MCF 10A (cell line): ENCODE results near the gene TOMM40. TPM values are rescaled to one million over a fixed set of nuclear protein-coding genes. Genes with fewer than 3 reads are reported as not detected.

Experiments used
- Bru-seq: library from RNA; stranded (reverse); fragments of 400-500 nt; gene quantifications from one replicate; lab custom pipeline; 2021; lab: Mats Ljungman, UMichigan
- BruChase-seq, 2 experiments: library from RNA; stranded (reverse); fragments of 400-500 nt; gene quantifications; one replicate each; lab custom pipeline; 2021; lab: Mats Ljungman, UMichigan
- BruUV-seq: library from RNA; stranded (reverse); fragments of 400-500 nt; replicated peaks from 2 replicates; lab custom pipeline; 2021; lab: Mats Ljungman, UMichigan
- CTCF ChIA-PET: fragments of 300-600 bp; sonication (Branson Sonifier 250); formaldehyde crosslinking; extraction: SDS; loops from one replicate; lab custom pipeline; 2021; ENCODE audit warnings: antibody characterized with exemption, inconsistent platforms; lab: Yijun Ruan, JAX
- POLR2A ChIA-PET: fragments of 300-600, 350-650 bp; sonication (Branson Sonifier 250); formaldehyde crosslinking; extraction: SDS; loops from one replicate; lab custom pipeline; 2020; ENCODE audit warnings: antibody characterized with exemption, inconsistent platforms; lab: Yijun Ruan, JAX
- DNase-seq: peaks from one replicate; pipeline ENCODE4 v3.0.0-alpha.2; 2018; ENCODE audit not compliant: unreplicated experiment
- H3K27ac Mint-ChIP-seq: one replicate; pipeline ENCODE4 v1.8.0; 2022; ENCODE audit warnings: mild to moderate bottlenecking, low read depth, mixed read lengths; ENCODE audit not compliant: unreplicated experiment
- H3K27me3 Mint-ChIP-seq: one replicate; pipeline ENCODE4 v1.8.0; 2022; ENCODE audit warnings: mixed read lengths; ENCODE audit not compliant: insufficient read depth, unreplicated experiment
- H3K36me3 Mint-ChIP-seq: one replicate; pipeline ENCODE4 v1.8.0; 2022; ENCODE audit warnings: mild to moderate bottlenecking, moderate library complexity, mixed read lengths; ENCODE audit not compliant: insufficient read depth, unreplicated experiment
- H3K4me1 Mint-ChIP-seq: one replicate; pipeline ENCODE4 v1.8.0; 2022; ENCODE audit warnings: mixed read lengths; ENCODE audit not compliant: insufficient read depth, unreplicated experiment
- H3K4me3 Mint-ChIP-seq: one replicate; pipeline ENCODE4 v1.8.0; 2022; ENCODE audit warnings: mild to moderate bottlenecking, moderate library complexity, mixed read lengths; ENCODE audit not compliant: unreplicated experiment
- H3K9me3 Mint-ChIP-seq: one replicate; pipeline ENCODE4 v1.8.0; 2022; ENCODE audit warnings: mixed read lengths; ENCODE audit not compliant: unreplicated experiment
- intact Hi-C: fragments of 100-400 bp; cut with micrococcal nuclease; formaldehyde crosslinking; loops from 2 replicates; pipeline ENCODE4 v1.14.1; 2022
- long read RNA-seq: library from polyadenylated mRNA; stranded (forward); transcript quantifications from one replicate; pipeline ENCODE4 v2.0.0, GENCODE V29; 2022
- total RNA-seq: library from RNA; stranded (reverse); gene quantifications from 2 replicates; pipeline ENCODE4 v1.2.3, GENCODE V29; 2022
- TF ChIP-seq, protein P1 (sequence below): fragments of 200-600 bp; IDR thresholded peaks from one replicate; pipeline ENCODE4 v1.8.0; 2022; ENCODE audit warnings: antibody characterized with exemption, mild to moderate bottlenecking; ENCODE audit not compliant: unreplicated experiment

Gene TOMM40
- 69.7 and 114 TPM in 2 replicates for total RNA-seq
- Bru-seq, nascent RNA: percentile 73 among the genes with signal in this experiment
- percentile 83 among the genes with signal in this experiment for BruChase-seq, experiment 1, labeled RNA remaining after a 6-hour chase
- percentile 70 among the genes with signal in this experiment for BruChase-seq, experiment 2, labeled RNA remaining after a 2-hour chase
- long read RNA-seq, transcript TOMM40-203 (9 exons, 1,725 nt): minor isoform, 47 of 471 reads
- long read RNA-seq, transcript TOMM40-201 (10 exons, 1,707 nt): minor isoform, 67 of 471 reads
- long read RNA-seq, transcript TOMM40-202 (10 exons, 1,709 nt): major isoform, 332 of 471 reads
- long read RNA-seq, partial matches to known transcripts: 8 of 471 reads
- long read RNA-seq, other reads (novel, unspliced or antisense): 17 of 471 reads

DNA sequence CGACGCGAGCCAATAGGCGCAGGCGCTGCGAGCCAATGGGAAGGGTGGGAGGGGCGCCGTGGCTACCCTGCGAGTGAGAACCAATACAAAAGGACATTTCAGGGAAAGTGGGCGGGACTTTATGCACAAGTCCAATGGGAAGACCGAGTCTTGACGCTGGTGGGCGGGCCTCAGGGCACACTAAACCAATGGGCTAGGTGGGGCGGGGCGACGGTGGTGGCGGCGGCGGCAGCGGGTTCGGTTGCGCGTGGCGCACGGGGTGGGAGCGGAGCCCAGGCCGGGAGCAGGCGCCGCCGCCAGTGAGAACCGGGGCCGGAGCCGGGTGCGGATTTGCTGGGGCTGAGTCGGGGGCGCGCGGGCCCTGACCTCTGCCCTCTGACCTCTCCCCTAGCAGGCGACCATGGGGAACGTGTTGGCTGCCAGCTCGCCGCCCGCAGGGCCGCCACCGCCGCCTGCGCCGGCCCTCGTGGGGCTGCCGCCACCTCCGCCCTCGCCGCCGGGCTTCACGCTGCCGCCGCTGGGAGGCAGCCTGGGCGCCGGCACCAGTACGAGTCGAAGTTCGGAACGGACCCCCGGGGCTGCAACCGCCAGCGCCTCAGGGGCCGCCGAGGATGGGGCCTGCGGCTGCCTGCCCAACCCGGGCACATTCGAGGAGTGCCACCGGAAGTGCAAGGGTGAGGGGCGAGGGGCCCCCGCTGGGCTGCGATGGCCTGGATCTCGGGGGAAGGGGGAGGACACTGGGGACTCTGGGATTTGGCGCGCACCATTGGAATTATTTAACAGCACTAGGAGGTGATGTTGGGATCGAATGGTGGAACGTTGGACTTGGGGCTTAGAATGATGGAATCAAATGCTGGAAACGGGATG is at the start of gene TOMM40:
Gene TOMM40 (plus strand): TSS at position 239 of the 867 bp plus-strand sequence. CDS start 162 bp downstream, at position 401.
- TF ChIP-seq, protein P1, sequence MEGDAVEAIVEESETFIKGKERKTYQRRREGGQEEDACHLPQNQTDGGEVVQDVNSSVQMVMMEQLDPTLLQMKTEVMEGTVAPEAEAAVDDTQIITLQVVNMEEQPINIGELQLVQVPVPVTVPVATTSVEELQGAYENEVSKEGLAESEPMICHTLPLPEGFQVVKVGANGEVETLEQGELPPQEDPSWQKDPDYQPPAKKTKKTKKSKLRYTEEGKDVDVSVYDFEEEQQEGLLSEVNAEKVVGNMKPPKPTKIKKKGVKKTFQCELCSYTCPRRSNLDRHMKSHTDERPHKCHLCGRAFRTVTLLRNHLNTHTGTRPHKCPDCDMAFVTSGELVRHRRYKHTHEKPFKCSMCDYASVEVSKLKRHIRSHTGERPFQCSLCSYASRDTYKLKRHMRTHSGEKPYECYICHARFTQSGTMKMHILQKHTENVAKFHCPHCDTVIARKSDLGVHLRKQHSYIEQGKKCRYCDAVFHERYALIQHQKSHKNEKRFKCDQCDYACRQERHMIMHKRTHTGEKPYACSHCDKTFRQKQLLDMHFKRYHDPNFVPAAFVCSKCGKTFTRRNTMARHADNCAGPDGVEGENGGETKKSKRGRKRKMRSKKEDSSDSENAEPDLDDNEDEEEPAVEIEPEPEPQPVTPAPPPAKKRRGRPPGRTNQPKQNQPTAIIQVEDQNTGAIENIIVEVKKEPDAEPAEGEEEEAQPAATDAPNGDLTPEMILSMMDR: no peak
- ChIA-PET CTCF (interaction anchor here (0.7 to 2.5 kb wide), 4 partner anchors 13 to 121 kb away, joined by 3 to 16 read pairs (median 4); no protein-coding TSS in a partner anchor), POLR2A (interaction anchor here (0.6 to 1.9 kb wide), 11 partner anchors 17 to 578 kb away, joined by 3 to 17 read pairs (median 4); partner anchors contain the start of genes CLPTM1 and NECTIN2)
- Mint-ChIP-seq H3K27ac (peak within 1 kb of the TSS; percentile 70), H3K36me3 (peaks cover 38% of the 10 kb centered on the region), H3K4me1 (peaks cover 25% of the 10 kb centered on the region), H3K4me3 (peak within 1 kb of the TSS; percentile 74), H3K27me3 (no peaks in the 10 kb centered on the region), H3K9me3 (no peaks in the 10 kb centered on the region)
- intact Hi-C loops: no loop called here
- peak; percentile 100 for DNase-seq
- no TSS peak for BruUV-seq

DNA sequence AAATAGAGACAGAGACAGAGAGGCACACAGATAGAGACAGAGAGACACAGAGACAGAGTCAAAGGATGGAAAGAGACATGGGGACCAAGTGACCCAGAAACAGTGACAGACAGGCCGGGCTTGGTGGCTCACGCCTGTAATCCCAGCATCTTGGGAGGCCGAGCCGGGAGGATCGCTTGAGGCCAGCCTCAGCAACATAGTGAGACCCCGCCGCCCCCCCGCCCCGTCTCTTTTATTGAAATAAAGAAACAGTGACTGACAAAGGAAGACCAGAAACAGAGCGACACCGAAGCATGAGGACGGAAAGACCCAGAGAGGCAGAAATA is 45.8 kb upstream of the TOMM40 start:
- intact Hi-C loops: loop anchor here (1.0 to 5.0 kb wide), 4 partner anchors 44 to 268 kb away; no protein-coding TSS in a partner anchor
- Mint-ChIP-seq H3K36me3 (no peaks in the 10 kb centered on the region), H3K27me3 (no peaks in the 10 kb centered on the region), H3K4me1 (peaks cover 27% of the 10 kb centered on the region), H3K4me3 (peak overlapping the region; percentile 84), H3K27ac (peak overlapping the region; percentile 29), H3K9me3 (no peaks in the 10 kb centered on the region)
- TF ChIP-seq, protein P1: no peak
- ChIA-PET POLR2A (interaction anchor here (0.8 to 1.4 kb wide), 3 partner anchors 38 to 197 kb away, joined by 3 to 8 read pairs (median 4); no protein-coding TSS in a partner anchor), CTCF (interaction anchor here (0.6 to 1.0 kb wide), 4 partner anchors 13 to 1534 kb away, joined by 3 to 4 read pairs (median 4); no protein-coding TSS in a partner anchor)
- DNase-seq: no peak
- no TSS peak for BruUV-seq

DNA sequence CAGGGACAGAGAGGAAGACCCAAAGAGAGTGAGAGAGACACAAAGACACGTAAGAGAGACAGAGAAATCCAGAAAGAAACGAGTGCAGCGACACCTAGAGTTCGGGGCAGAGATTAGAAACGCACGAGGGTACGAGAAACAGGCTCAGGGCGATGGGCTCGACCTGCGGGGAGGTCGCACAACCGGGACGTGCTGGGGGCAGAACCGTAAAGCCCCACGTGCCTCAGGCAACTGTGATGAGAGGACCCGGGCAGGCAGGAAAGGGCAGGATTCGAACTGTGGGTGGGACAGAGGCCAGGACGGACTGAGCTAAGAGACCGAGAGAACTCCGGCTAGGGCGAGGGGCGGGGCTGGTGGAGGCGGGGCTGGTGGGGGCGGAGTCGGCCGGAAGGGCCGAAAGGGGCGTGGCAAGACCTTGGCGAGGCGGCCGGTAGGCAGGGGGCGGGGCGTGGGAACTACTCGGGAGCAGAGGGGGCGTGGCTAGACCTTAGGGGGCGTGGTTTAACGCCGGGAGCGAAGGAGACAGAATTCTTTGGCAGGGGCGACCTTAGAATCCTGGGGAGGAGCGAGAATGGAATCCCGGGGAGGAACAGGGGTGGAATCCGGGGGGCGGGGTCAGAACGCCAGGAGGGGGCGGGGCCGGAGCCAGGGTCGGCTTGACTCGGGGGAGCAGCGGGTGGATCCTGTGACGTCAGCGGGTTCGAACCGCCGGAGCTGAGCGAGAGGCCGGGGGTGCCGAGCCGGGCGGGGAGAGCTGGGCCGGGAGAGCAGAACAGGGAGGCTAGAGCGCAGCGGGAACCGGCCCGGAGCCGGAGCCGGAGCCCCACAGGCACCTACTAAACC is 45.2 kb upstream of the TOMM40 start, which contains the start of gene NECTIN2:
Gene NECTIN2 (plus strand): TSS at position 686 of the 843 bp plus-strand sequence. CDS start 229 bp downstream, outside the sequence.
- BruUV-seq: no TSS peak
- DNase-seq: peak; percentile 99
- TF ChIP-seq, protein P1: peak; percentile 82
- no peaks in the 10 kb centered on the region for H3K9me3 Mint-ChIP-seq
- H3K27ac Mint-ChIP-seq: peak within 1 kb of the TSS; percentile 95
- peaks cover 27% of the 10 kb centered on the region for H3K4me1 Mint-ChIP-seq
- intact Hi-C loops: loop anchor here (1.0 to 5.0 kb wide), 4 partner anchors 45 to 269 kb away; no protein-coding TSS in a partner anchor
- H3K27me3 Mint-ChIP-seq: no peaks in the 10 kb centered on the region
- H3K36me3 Mint-ChIP-seq: no peaks in the 10 kb centered on the region
- H3K4me3 Mint-ChIP-seq: peak within 1 kb of the TSS; percentile 84
- ChIA-PET POLR2A (interaction anchor here (0.5 to 3.5 kb wide), 6 partner anchors 39 to 1690 kb away, joined by 3 to 17 read pairs (median 5); partner anchors contain the start of genes CLPTM1 and TOMM40), CTCF (interaction anchor here (0.6 to 1.6 kb wide), 14 partner anchors 12 to 1534 kb away, joined by 3 to 5 read pairs (median 3); no protein-coding TSS in a partner anchor)
